HG02938 (cell line): ENCODE results near the gene GNE.

Experiments used
- ATAC-seq: cut with Tn5 transposase; IDR thresholded peaks from one replicate; pipeline ENCODE4 v1.9.1; 2021; ENCODE audit warnings: mild to moderate bottlenecking, moderate library complexity; ENCODE audit not compliant: unreplicated experiment

The GNE gene

GRCh38 chr9:36173861-36174260 lies 84.4 kb downstream of the GNE start:
- no peak for ATAC-seq

- ATAC-seq, result no peak
Measured at GRCh38 chr9:36170531-36170930, 87.7 kb downstream of the GNE start.

GRCh38 chr9:36169708-36170107 lies 88.5 kb downstream of the GNE start:
- ATAC-seq, result no peak

- ATAC-seq, result no peak
Measured at GRCh38 chr9:36169166-36169565, 89.1 kb downstream of the GNE start, which contains the start of gene CCIN. TSS of gene CCIN (plus strand) at chr9:36169388. CDS start at chr9:36169503, 115 bp downstream.

GRCh38 chr9:36166168-36166927 lies 91.9 kb downstream of the GNE start:
- peak; percentile 72 for ATAC-seq

GRCh38 chr9:36165826-36166167 lies 92.5 kb downstream of the GNE start:
- no peak for ATAC-seq

GRCh38 chr9:36164989-36165388 lies 93.3 kb downstream of the GNE start:
- ATAC-seq, result no peak
